A549 (cell line): ENCODE data around the gene ARL11.

Source experiments
- POLR2A ChIP-seq: IDR thresholded peaks from 2 replicates; pipeline ENCODE4 v1.6.1; 2012; ENCODE audit warnings: mild to moderate bottlenecking, low read length
- TF ChIP-seq, protein P1 (sequence below): fragments of >200 bp; sonication (Bioruptor Twin); formaldehyde crosslinking; IDR thresholded peaks from 3 replicates; pipeline ENCODE4 v1.5.1; 2016
- TF ChIP-seq, protein P2 (sequence below): fragments of 200-600 bp; sonication (generic); IDR thresholded peaks from 2 replicates; pipeline ENCODE4 v1.6.1; 2016; ENCODE audit warnings: antibody characterized with exemption, mild to moderate bottlenecking, moderate library complexity
- TF ChIP-seq, protein P3 (sequence below): IDR thresholded peaks from 2 replicates; pipeline ENCODE4 v1.6.1; 2012

DNA sequence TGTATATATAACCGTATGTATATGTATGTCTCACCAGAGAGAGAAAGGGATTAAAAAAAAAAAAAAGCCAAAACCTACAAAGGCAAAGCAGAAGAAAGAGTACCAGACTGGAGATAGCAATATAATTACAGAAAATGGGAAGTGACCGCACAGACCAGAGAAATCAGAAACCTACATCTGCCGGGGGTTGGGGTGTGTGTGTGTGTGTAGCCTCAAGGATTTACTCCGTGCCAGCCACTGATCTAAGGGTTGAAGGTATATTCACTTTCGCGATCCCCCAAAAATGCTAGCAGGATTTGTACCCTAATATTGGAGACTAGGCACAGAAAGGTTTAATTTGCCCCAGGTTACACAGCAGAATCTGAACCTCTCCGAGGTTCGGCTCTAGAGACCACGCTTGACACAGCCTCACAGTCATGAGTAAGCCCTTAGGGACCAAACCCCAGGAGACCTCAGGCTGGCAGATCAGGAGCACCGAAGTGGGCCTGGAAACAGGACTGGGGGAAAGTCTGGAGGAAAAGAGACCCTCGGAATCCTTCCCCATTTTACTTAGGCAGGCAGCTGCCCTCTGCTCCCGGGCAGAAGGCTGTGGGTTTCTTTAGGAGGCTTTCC is 14.8 kb downstream of the ARL11 start:
- TF ChIP-seq POLR2A = no peak
- TF ChIP-seq, protein P1, sequence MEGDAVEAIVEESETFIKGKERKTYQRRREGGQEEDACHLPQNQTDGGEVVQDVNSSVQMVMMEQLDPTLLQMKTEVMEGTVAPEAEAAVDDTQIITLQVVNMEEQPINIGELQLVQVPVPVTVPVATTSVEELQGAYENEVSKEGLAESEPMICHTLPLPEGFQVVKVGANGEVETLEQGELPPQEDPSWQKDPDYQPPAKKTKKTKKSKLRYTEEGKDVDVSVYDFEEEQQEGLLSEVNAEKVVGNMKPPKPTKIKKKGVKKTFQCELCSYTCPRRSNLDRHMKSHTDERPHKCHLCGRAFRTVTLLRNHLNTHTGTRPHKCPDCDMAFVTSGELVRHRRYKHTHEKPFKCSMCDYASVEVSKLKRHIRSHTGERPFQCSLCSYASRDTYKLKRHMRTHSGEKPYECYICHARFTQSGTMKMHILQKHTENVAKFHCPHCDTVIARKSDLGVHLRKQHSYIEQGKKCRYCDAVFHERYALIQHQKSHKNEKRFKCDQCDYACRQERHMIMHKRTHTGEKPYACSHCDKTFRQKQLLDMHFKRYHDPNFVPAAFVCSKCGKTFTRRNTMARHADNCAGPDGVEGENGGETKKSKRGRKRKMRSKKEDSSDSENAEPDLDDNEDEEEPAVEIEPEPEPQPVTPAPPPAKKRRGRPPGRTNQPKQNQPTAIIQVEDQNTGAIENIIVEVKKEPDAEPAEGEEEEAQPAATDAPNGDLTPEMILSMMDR = no peak
- TF ChIP-seq, protein P2, sequence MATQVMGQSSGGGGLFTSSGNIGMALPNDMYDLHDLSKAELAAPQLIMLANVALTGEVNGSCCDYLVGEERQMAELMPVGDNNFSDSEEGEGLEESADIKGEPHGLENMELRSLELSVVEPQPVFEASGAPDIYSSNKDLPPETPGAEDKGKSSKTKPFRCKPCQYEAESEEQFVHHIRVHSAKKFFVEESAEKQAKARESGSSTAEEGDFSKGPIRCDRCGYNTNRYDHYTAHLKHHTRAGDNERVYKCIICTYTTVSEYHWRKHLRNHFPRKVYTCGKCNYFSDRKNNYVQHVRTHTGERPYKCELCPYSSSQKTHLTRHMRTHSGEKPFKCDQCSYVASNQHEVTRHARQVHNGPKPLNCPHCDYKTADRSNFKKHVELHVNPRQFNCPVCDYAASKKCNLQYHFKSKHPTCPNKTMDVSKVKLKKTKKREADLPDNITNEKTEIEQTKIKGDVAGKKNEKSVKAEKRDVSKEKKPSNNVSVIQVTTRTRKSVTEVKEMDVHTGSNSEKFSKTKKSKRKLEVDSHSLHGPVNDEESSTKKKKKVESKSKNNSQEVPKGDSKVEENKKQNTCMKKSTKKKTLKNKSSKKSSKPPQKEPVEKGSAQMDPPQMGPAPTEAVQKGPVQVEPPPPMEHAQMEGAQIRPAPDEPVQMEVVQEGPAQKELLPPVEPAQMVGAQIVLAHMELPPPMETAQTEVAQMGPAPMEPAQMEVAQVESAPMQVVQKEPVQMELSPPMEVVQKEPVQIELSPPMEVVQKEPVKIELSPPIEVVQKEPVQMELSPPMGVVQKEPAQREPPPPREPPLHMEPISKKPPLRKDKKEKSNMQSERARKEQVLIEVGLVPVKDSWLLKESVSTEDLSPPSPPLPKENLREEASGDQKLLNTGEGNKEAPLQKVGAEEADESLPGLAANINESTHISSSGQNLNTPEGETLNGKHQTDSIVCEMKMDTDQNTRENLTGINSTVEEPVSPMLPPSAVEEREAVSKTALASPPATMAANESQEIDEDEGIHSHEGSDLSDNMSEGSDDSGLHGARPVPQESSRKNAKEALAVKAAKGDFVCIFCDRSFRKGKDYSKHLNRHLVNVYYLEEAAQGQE = no peak
- TF ChIP-seq, protein P3, sequence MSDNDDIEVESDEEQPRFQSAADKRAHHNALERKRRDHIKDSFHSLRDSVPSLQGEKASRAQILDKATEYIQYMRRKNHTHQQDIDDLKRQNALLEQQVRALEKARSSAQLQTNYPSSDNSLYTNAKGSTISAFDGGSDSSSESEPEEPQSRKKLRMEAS = no peak
